ENCODE data around the gene KCNQ1.

Gene KCNQ1

GRCh38 chr11:2728663-2729332, 284.0 kb downstream of the KCNQ1 start:
- DNase-seq = no peak

- DNase-seq = no peak
Measured at GRCh38 chr11:2729841-2730240, 285.0 kb downstream of the KCNQ1 start.

GRCh38 chr11:2730272-2731129, 285.7 kb downstream of the KCNQ1 start:
- DNase-seq = no peak

GRCh38 chr11:2731130-2732125, 286.6 kb downstream of the KCNQ1 start:
- no peak for DNase-seq

- no peak for DNase-seq
Measured at GRCh38 chr11:2732261-2732939, 287.6 kb downstream of the KCNQ1 start.

- no peak for DNase-seq
Measured at GRCh38 chr11:2732940-2733628, 288.3 kb downstream of the KCNQ1 start.

GRCh38 chr11:2734181-2735052, 289.6 kb downstream of the KCNQ1 start:
- DNase-seq = no peak

GRCh38 chr11:2735053-2735589, 290.3 kb downstream of the KCNQ1 start:
- DNase-seq = no peak

- no peak for DNase-seq
Measured at GRCh38 chr11:2736577-2737225, 291.9 kb downstream of the KCNQ1 start.

- no peak for DNase-seq
Measured at GRCh38 chr11:2737226-2737590, 292.4 kb downstream of the KCNQ1 start.

- DNase-seq = no peak
Measured at GRCh38 chr11:2737866-2738265, 293.1 kb downstream of the KCNQ1 start.

- DNase-seq = no peak
Measured at GRCh38 chr11:2738551-2739431, 294.0 kb downstream of the KCNQ1 start.

GRCh38 chr11:2739531-2740274, 294.9 kb downstream of the KCNQ1 start:
- no peak for DNase-seq

- no peak for DNase-seq
Measured at GRCh38 chr11:2740275-2740940, 295.6 kb downstream of the KCNQ1 start.

GRCh38 chr11:2741006-2741376, 296.2 kb downstream of the KCNQ1 start:
- DNase-seq = no peak

GRCh38 chr11:2741377-2742131, 296.7 kb downstream of the KCNQ1 start:
- DNase-seq = no peak

- DNase-seq = no peak
Measured at GRCh38 chr11:2742201-2742600, 297.4 kb downstream of the KCNQ1 start.

All from stimulated activated CD4-positive, alpha-beta T cell treated with anti-CD3 and anti-CD28 coated beads, Interleukin-4, amount 100 ng/mL, for 24 hours (primary cell).